HG02943 (cell line): ENCODE data around the gene P2RY11.

Source experiments
- ATAC-seq: cut with Tn5 transposase; IDR thresholded peaks from one replicate; pipeline ENCODE4 v1.9.1; 2021; ENCODE audit warnings: mild to moderate bottlenecking, low read depth, moderate library complexity; ENCODE audit not compliant: unreplicated experiment

P2RY11 gene

GRCh38 chr19:10111405-10111811, at the start of gene P2RY11:
TSS of gene P2RY11 (plus strand) at chr19:10111693. CDS start at chr19:10111722, 29 bp downstream.
- ATAC-seq = no peak

GRCh38 chr19:10061717-10062310, 49.7 kb upstream of the P2RY11 start:
- ATAC-seq = no peak

- no peak for ATAC-seq
Observed at GRCh38 chr19:10068205-10068604, 43.3 kb upstream of the P2RY11 start.

GRCh38 chr19:10069046-10069445, 42.4 kb upstream of the P2RY11 start:
- no peak for ATAC-seq

- ATAC-seq = no peak
Observed at GRCh38 chr19:10070730-10071446, 40.6 kb upstream of the P2RY11 start.

GRCh38 chr19:10074153-10074552, 37.3 kb upstream of the P2RY11 start:
- ATAC-seq = no peak

GRCh38 chr19:10076535-10076934, 35.0 kb upstream of the P2RY11 start:
- ATAC-seq = no peak

GRCh38 chr19:10078329-10078728, 33.2 kb upstream of the P2RY11 start:
- ATAC-seq = no peak

- no peak for ATAC-seq
Observed at GRCh38 chr19:10079031-10079453, 32.5 kb upstream of the P2RY11 start.

- ATAC-seq = no peak
Observed at GRCh38 chr19:10083911-10084310, 27.6 kb upstream of the P2RY11 start.

GRCh38 chr19:10084803-10085202, 26.7 kb upstream of the P2RY11 start:
- ATAC-seq = no peak

GRCh38 chr19:10085641-10086590, 25.6 kb upstream of the P2RY11 start, which contains the start of gene SHFL:
TSS of gene SHFL (plus strand) at chr19:10086317. CDS start at chr19:10086428, 111 bp downstream.
- ATAC-seq = no peak

GRCh38 chr19:10086591-10087192, 24.8 kb upstream of the P2RY11 start:
- no peak for ATAC-seq

- no peak for ATAC-seq
Observed at GRCh38 chr19:10087296-10088061, 24.0 kb upstream of the P2RY11 start.

GRCh38 chr19:10088949-10089554, 22.4 kb upstream of the P2RY11 start:
- ATAC-seq = no peak

- ATAC-seq = no peak
Observed at GRCh38 chr19:10089801-10090375, 21.6 kb upstream of the P2RY11 start.

- ATAC-seq = no peak
Observed at GRCh38 chr19:10091370-10091687, 20.2 kb upstream of the P2RY11 start.

GRCh38 chr19:10091895-10092641, 19.4 kb upstream of the P2RY11 start:
- ATAC-seq = no peak
